Common myeloid progenitor, CD34-positive (primary cell): ENCODE results near the gene MGAT2.

Experiments
- CTCF ChIA-PET: fragments of 350-600 bp; sonication (Branson Sonifier 250); formaldehyde crosslinking; loops from one replicate; lab custom pipeline; 2021; ENCODE audit warnings: antibody characterized with exemption; lab: Charles Lee
- POLR2A ChIA-PET: fragments of 350-600 bp; sonication (Branson Sonifier 250); formaldehyde crosslinking; loops from one replicate; lab custom pipeline; 2021; ENCODE audit warnings: antibody characterized with exemption; lab: Charles Lee
- DNase-seq, 3 donors: peaks; one replicate each; pipeline versions ENCODE4 v3.0.0 to v3.0.0-alpha.2; 2013
- H3K27ac ChIP-seq, 2 experiments: 1 replicate in 1 of 2; 2 replicates in 1 of 2; pipeline ENCODE4 v1.7.0; 2013; ENCODE audit warnings: inconsistent platforms in 2 of 2, low read length in 2 of 2, mild to moderate bottlenecking in 2 of 2, low read depth in 1 of 2, moderate library complexity in 1 of 2; ENCODE audit not compliant: severe bottlenecking in 2 of 2, insufficient read depth in 1 of 2, poor library complexity in 1 of 2
- H3K27me3 ChIP-seq, 5 experiments: replicated peaks in 2 of 5; 1 replicate in 3 of 5; 2 replicates in 2 of 5; pipeline versions ENCODE4 v1.6.1 to v1.7.0; 2013; ENCODE audit warnings: low read length in 4 of 5, mild to moderate bottlenecking in 2 of 5, moderate library complexity in 2 of 5, inconsistent platforms in 1 of 5; ENCODE audit not compliant: insufficient read depth in 5 of 5, control insufficient read depth in 4 of 5
- H3K36me3 ChIP-seq, 4 experiments: 1 replicate in 2 of 4; 2 replicates in 2 of 4; pipeline versions ENCODE4 v1.6.1 to v1.7.0; 2013; ENCODE audit warnings: low read length in 3 of 4, control low read depth in 1 of 4, mild to moderate bottlenecking in 1 of 4; ENCODE audit not compliant: control insufficient read depth in 4 of 4, insufficient read depth in 4 of 4
- H3K4me1 ChIP-seq, 4 experiments: 1 replicate in 3 of 4; 2 replicates in 1 of 4; pipeline versions ENCODE4 v1.6.1 to v1.7.1; 2013; ENCODE audit warnings: low read length in 3 of 4, mild to moderate bottlenecking in 3 of 4, control low read depth in 1 of 4, inconsistent platforms in 1 of 4, moderate library complexity in 1 of 4; ENCODE audit not compliant: control insufficient read depth in 4 of 4, insufficient read depth in 4 of 4; ENCODE audit errors: control extremely low read depth in 1 of 4
- H3K4me3 ChIP-seq, 7 experiments: 1 replicate in 4 of 7; 2 replicates in 3 of 7; pipeline versions ENCODE4 v1.5.1 to v1.7.0; 2013; ENCODE audit warnings: mild to moderate bottlenecking in 7 of 7, low read length in 6 of 7, moderate library complexity in 6 of 7, inconsistent platforms in 2 of 7, low read depth in 2 of 7, control low read depth in 1 of 7; ENCODE audit not compliant: insufficient read depth in 4 of 7, control insufficient read depth in 1 of 7; ENCODE audit errors: extremely low read depth in 1 of 7
- H3K9me3 ChIP-seq, 5 experiments: 1 replicate in 4 of 5; 2 replicates in 1 of 5; pipeline versions ENCODE4 v1.6.1 to v1.7.1; 2013; ENCODE audit warnings: low read length in 4 of 5, mild to moderate bottlenecking in 2 of 5, inconsistent platforms in 1 of 5, low read depth in 1 of 5, moderate library complexity in 1 of 5; ENCODE audit not compliant: control insufficient read depth in 4 of 5, insufficient read depth in 2 of 5; ENCODE audit errors: control extremely low read depth in 1 of 5
- WGBS: methylation state at CpG from one replicate; pipeline ENCODE4 v1.1.5; 2013; ENCODE audit not compliant: insufficient coverage; 5-methylcytosine and 5-hydroxymethylcytosine counted together

Gene MGAT2

DNA sequence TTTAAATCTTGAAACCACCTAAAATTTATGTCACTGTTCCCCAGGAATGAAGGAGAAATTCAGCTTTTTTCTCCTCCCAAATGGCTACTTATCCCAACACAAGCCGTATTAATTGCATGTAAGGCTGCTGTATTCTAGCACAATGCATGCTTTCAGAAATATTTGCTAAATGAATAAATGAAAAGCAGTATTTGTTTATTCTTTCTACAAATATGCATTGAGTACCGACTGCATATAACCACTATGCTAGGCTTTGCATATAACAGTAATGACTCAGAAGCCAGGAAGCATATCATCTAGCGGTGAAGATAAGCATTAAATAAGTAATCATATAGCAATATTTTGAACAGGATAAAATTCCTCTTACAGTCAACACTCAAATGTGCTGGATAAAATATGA, 27.6 kb upstream of the MGAT2 start:
- no CpG with 5 or more reads among the region's 3 CpGs for WGBS
- no peak overlapping the region for H3K4me3 ChIP-seq
- no peaks in the 10 kb centered on the region for H3K9me3 ChIP-seq
- no peak overlapping the region for H3K27ac ChIP-seq
- POLR2A ChIA-PET = interaction anchor here (0.7 kb wide), 1 partner anchor 31 kb away, joined by 4 read pairs; no protein-coding TSS in a partner anchor
- H3K36me3 ChIP-seq = no peaks in the 10 kb centered on the region
- H3K27me3 ChIP-seq = no peaks in the 10 kb centered on the region
- peak in 1 of 3 donors; percentile 27 for DNase-seq
- CTCF ChIA-PET = no interaction called here
- peaks cover 19 to 37% (median 27%) of the 10 kb centered on the region in 4 experiments for H3K4me1 ChIP-seq

GRCh38 chr14:49594347-49595091, 26.1 kb upstream of the MGAT2 start:
- POLR2A ChIA-PET = interaction anchor here (1.1 to 2.5 kb wide), 3 partner anchors 8 to 40 kb away, joined by 8 to 13 read pairs (median 11); partner anchors contain the start of genes MGAT2, RPL36AL and RPS29
- H3K27ac ChIP-seq = peak overlapping the region; percentile 75 to 89
- WGBS = 5% methylated on average over 4 of the region's 4 CpGs

DNA sequence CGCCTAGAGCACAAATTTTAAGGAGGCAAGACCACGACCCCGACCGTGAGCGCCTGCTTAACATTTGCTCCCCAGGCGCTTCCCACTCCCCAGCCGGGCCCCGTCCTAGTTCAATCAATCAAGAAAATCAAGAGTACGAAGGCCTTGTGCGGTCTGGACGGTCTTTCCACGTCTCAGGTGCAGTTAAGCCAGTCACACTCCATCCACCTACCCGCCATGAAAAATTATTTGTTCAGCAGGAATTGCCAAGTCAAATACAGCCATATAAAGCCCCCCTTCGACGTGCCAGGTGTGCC, 22.5 kb upstream of the MGAT2 start:
- WGBS = 0% methylated on average over 15 of the region's 15 CpGs
- ChIA-PET POLR2A (interaction anchor here (1.0 to 2.3 kb wide), 4 partner anchors 12 to 36 kb away, joined by 3 to 16 read pairs (median 9); partner anchors contain the start of genes DNAAF2, MGAT2, RPL36AL and RPS29), CTCF (interaction anchor here (0.6 to 3.4 kb wide), 5 partner anchors 11 to 100 kb away, joined by 3 to 20 read pairs (median 3); partner anchors contain the start of genes MGAT2, RPL36AL and RPS29)
- peaks cover 0 to 10% (median 0%) of the 10 kb centered on the region in 4 experiments for H3K36me3 ChIP-seq
- no peaks in the 10 kb centered on the region for H3K27me3 ChIP-seq
- H3K9me3 ChIP-seq = no peaks in the 10 kb centered on the region
- H3K4me3 ChIP-seq = peak overlapping the region; percentile 88 to 98 (median 95)
- H3K27ac ChIP-seq = peak overlapping the region; percentile 97 to 99
- no peak for DNase-seq
- H3K4me1 ChIP-seq = peaks cover 19 to 48% (median 32%) of the 10 kb centered on the region in 4 experiments

More at GRCh38 chr14:49594347-49595091, 26.1 kb upstream of the MGAT2 start:
- Histone ChIP-seq H3K4me3 (peak overlapping the region in 2 of 7 experiments; percentile 16 to 46), H3K4me1 (peaks cover 19 to 41% (median 30%) of the 10 kb centered on the region in 4 experiments), H3K27me3 (no peaks in the 10 kb centered on the region), H3K36me3 (no peaks in the 10 kb centered on the region), H3K9me3 (no peaks in the 10 kb centered on the region)
- DNase-seq = peak; percentile 80 to 94 (median 89)
- CTCF ChIA-PET = interaction anchor here (1.3 to 2.2 kb wide), 5 partner anchors 8 to 40 kb away, joined by 3 to 15 read pairs (median 9); partner anchors contain the start of genes DNAAF2, MGAT2, RPL36AL and RPS29

DNA sequence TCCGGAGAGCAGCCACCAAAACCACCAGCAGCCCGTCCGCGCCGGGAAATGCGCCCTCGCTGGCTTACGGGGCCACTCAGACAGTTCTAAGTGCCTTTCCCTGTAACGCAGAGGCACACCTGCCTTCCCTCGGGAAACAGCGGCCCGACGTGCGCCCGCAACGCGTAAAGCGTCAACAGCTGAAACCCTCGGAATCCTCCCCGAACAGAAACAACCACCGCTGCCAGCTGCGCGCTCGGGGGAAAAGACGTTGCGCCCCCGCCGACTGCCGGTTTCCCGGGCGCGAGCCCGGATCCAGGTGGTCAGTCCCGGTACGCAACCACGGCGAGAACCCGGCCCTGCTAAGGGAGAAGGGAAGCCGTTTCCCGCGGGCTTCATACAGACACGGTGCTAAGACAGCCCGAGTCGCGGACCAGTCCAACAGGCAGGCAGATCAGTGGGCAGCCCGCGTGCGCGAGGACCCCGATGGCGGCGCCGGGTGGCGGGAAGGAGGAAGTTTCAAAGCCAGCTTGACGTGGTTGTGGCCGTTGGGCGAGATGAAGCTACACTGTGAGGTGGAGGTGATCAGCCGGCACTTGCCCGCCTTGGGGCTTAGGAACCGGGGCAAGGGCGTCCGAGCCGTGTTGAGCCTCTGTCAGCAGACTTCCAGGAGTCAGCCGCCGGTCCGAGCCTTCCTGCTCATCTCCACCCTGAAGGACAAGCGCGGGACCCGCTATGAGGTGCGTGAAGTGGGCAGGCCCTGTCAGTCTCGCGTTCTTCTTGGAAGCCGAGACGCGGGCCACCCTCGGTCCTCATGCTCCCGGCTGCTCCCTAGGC, 21.9 kb upstream of the MGAT2 start, which contains the start of gene LRR1:
Gene LRR1, plus strand, starts transcription at position 456 of the 816 bp plus-strand sequence. Its CDS starts 81 bp downstream, at position 537.
- H3K9me3 ChIP-seq = no peaks in the 10 kb centered on the region
- H3K36me3 ChIP-seq = peaks cover 0 to 12% (median 0%) of the 10 kb centered on the region in 4 experiments
- CTCF ChIA-PET = interaction anchor here (0.7 to 3.4 kb wide), 4 partner anchors 11 to 101 kb away, joined by 3 to 20 read pairs (median 4); partner anchors contain the start of genes DNAAF2 and RPS29
- peaks cover 18 to 48% (median 32%) of the 10 kb centered on the region in 4 experiments for H3K4me1 ChIP-seq
- no peaks in the 10 kb centered on the region for H3K27me3 ChIP-seq
- peak within 1 kb of the TSS; percentile 97 to 99 for H3K27ac ChIP-seq
- WGBS = under 1% methylated on average over 59 of the region's 77 CpGs
- DNase-seq = peak; percentile 80 to 91 (median 87)
- POLR2A ChIA-PET = interaction anchor here (0.6 to 2.3 kb wide), 5 partner anchors 12 to 35 kb away, joined by 3 to 16 read pairs (median 9); partner anchors contain the start of genes DNAAF2, MGAT2, RPL36AL and RPS29
- peak within 1 kb of the TSS; percentile 88 to 98 (median 95) for H3K4me3 ChIP-seq

GRCh38 chr14:49607583-49607982, 13.0 kb upstream of the MGAT2 start:
- WGBS = 97% methylated on average over 3 of the region's 6 CpGs
- no peak overlapping the region for H3K27ac ChIP-seq
- H3K36me3 ChIP-seq = peaks cover 4 to 50% (median 18%) of the 10 kb centered on the region in 4 experiments
- H3K4me3 ChIP-seq = no peak overlapping the region
- no peaks in the 10 kb centered on the region for H3K27me3 ChIP-seq
- CTCF ChIA-PET = interaction anchor here (1.0 to 1.2 kb wide), 2 partner anchors 11 to 13 kb away, joined by 3 read pairs; partner anchors contain the start of genes MGAT2 and RPL36AL
- no peak for DNase-seq
- H3K4me1 ChIP-seq = no peaks in the 10 kb centered on the region
- no peaks in the 10 kb centered on the region for H3K9me3 ChIP-seq
- POLR2A ChIA-PET = no interaction called here

DNA sequence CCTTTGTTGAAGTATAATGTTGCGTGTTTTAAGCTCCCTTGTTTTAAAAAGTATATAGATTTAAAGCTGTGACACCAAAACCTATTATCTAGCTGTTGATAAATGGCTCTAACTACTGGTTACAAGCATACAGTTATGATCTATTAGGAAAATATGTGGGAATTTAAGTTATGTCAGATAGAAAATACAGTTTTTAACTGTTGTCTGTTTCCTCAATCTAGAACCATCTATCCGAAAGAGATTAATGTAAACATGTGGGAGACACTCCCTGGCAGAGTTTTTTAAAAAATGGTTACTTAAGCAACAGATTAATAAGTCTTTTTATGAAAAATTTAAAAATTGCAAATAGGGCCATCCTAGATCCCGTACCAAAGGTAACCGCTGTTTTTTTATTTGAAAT, 8.3 kb upstream of the MGAT2 start:
- peaks cover 5 to 36% (median 14%) of the 10 kb centered on the region in 4 experiments for H3K36me3 ChIP-seq
- H3K4me1 ChIP-seq = no peaks in the 10 kb centered on the region
- H3K9me3 ChIP-seq = no peaks in the 10 kb centered on the region
- H3K27ac ChIP-seq = no peak overlapping the region
- no peak for DNase-seq
- H3K4me3 ChIP-seq = no peak overlapping the region
- 100% methylated on average over 2 of the region's 4 CpGs for WGBS
- POLR2A ChIA-PET = interaction anchor here (0.6 kb wide), 1 partner anchor 13 kb away, joined by 3 read pairs; no protein-coding TSS in a partner anchor
- H3K27me3 ChIP-seq = no peaks in the 10 kb centered on the region
- CTCF ChIA-PET = interaction anchor here (0.7 to 1.9 kb wide), 4 partner anchors 11 to 56 kb away, joined by 3 to 5 read pairs (median 3); partner anchors contain the start of gene RPS29
